SK-N-SH (cell line): ENCODE results near the gene EXOSC2. TPM values are rescaled to one million over a fixed set of nuclear protein-coding genes. Genes with fewer than 3 reads are reported as not detected.

Experiments used
- CHD2 ChIP-seq: fragments of 150-350 bp; IDR thresholded peaks from 2 replicates; pipeline ENCODE4 v1.6.1; 2018; ENCODE audit warnings: low read length; ENCODE audit not compliant: partially characterized antibody
- ELF1 ChIP-seq: IDR thresholded peaks from 2 replicates; pipeline ENCODE4 v1.4.0; 2012
- EP300 ChIP-seq, 2 experiments: IDR thresholded peaks; 2 replicates each; pipeline versions ENCODE4 v1.4.0 to v1.6.1; 2012; ENCODE audit warnings: borderline replicate concordance in 1 of 2, low read depth in 1 of 2, low read length in 1 of 2
- FOXJ3 ChIP-seq: sonication (generic); formaldehyde crosslinking; IDR thresholded peaks from 2 replicates; pipeline ENCODE4 v1.5.1; 2020; ENCODE audit warnings: mild to moderate bottlenecking, missing genetic modification reagents
- FOXM1 ChIP-seq: IDR thresholded peaks from 2 replicates; pipeline ENCODE4 v1.4.0; 2012; ENCODE audit warnings: low read depth, mild to moderate bottlenecking
- NRF1 ChIP-seq: IDR thresholded peaks from 2 replicates; pipeline ENCODE4 v1.6.1; 2012; ENCODE audit warnings: low read depth, mild to moderate bottlenecking, low read length
- RFX5 ChIP-seq: IDR thresholded peaks from 2 replicates; pipeline ENCODE4 v1.6.1; 2012; ENCODE audit warnings: mild to moderate bottlenecking, improper control_type of control experiment, low read length
- RXRA ChIP-seq: IDR thresholded peaks from 2 replicates; pipeline ENCODE4 v1.4.0; 2012; ENCODE audit warnings: low read depth, mild to moderate bottlenecking, borderline replicate concordance
- SMC3 ChIP-seq: IDR thresholded peaks from 2 replicates; pipeline ENCODE4 v1.6.1; 2012; ENCODE audit warnings: low read depth, low read length, improper control_type of control experiment
- TAF1 ChIP-seq: IDR thresholded peaks from 2 replicates; pipeline ENCODE4 v1.6.1; 2012; ENCODE audit warnings: low read depth, mild to moderate bottlenecking, low read length, moderate library complexity, borderline replicate concordance
- TCF12 ChIP-seq: IDR thresholded peaks from 2 replicates; pipeline ENCODE4 v1.4.0; 2012
- TEAD4 ChIP-seq: IDR thresholded peaks from 2 replicates; pipeline ENCODE4 v1.4.0; 2012; ENCODE audit warnings: mild to moderate bottlenecking, borderline replicate concordance; ENCODE audit not compliant: insufficient read depth
- polyA plus RNA-seq, 3 experiments: library from polyadenylated mRNA; depleted of rRNA; stranded (reverse); fragments of >200 nt; gene quantifications; 2 replicates each; pipeline ENCODE4 v1.2.3, GENCODE V29; 2012
- TF ChIP-seq, protein P1 (sequence below): IDR thresholded peaks from 2 replicates; pipeline ENCODE4; 2012
- TF ChIP-seq, protein P2 (sequence below): fragments of 150-350 bp; IDR thresholded peaks from 2 replicates; pipeline ENCODE4 v1.6.1; 2017; ENCODE audit warnings: antibody characterized with exemption, low read length, low read depth, borderline replicate concordance
- TF ChIP-seq, protein P3 (sequence below): IDR thresholded peaks from 2 replicates; pipeline ENCODE4 v1.4.0; 2012; ENCODE audit warnings: low read depth, borderline replicate concordance
- TF ChIP-seq, protein P4 (sequence below): fragments of 150-350 bp; IDR thresholded peaks from 2 replicates; pipeline ENCODE4 v1.6.1; 2016; ENCODE audit warnings: mild to moderate bottlenecking, low read depth, low read length
- TF ChIP-seq, protein P5 (sequence below): fragments of 200-600 bp; sonication (generic); IDR thresholded peaks from 2 replicates; pipeline ENCODE4 v1.6.1; 2017; ENCODE audit warnings: antibody characterized with exemption, mild to moderate bottlenecking, moderate library complexity

The EXOSC2 gene
- polyA plus RNA-seq, 1 of the 3 experiments (the other 2 are of a cell fraction): 28.7 TPM

DNA sequence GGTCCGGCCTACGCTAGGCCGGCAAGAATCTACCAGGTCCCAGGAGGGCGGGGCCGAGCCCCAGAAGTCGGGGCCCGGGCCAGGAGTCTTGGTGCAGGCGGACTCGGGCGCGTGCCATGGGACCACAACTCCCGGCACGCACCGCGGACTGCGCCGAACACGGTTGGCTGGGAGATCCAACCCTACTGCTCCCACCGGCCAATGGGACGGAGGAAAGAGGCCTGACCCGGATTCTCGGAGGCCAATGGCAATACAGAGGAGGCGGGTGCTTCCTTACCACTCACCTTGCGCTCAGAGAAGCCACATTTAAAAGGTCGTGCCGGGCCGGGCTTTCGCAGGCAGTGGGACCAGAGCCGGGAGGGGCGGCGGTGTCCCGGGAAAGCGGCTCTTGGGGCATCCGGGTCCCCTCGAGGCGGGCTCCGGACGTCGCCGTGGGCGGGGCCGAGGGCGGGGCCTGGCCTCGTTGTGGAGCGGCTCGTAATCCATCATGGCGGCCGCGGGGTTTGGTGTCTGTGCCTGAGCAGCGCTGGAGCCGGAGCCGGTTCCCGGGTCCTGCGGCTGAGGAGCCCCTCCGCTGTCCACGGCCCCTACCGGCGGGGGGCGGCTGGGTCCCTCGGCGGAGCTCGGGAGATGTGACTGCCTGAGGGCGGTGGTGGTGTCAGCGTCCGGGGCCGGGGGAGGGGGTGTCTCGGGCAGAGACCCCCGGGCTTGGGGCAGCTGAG lies 19.1 kb downstream of the EXOSC2 start (continued):
- TF ChIP-seq, protein P1, sequence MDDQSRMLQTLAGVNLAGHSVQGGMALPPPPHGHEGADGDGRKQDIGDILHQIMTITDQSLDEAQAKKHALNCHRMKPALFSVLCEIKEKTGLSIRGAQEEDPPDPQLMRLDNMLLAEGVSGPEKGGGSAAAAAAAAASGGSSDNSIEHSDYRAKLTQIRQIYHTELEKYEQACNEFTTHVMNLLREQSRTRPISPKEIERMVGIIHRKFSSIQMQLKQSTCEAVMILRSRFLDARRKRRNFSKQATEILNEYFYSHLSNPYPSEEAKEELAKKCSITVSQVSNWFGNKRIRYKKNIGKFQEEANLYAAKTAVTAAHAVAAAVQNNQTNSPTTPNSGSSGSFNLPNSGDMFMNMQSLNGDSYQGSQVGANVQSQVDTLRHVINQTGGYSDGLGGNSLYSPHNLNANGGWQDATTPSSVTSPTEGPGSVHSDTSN: no peak; the same call in 1 of the 2 replicates
- TF ChIP-seq, protein P2, sequence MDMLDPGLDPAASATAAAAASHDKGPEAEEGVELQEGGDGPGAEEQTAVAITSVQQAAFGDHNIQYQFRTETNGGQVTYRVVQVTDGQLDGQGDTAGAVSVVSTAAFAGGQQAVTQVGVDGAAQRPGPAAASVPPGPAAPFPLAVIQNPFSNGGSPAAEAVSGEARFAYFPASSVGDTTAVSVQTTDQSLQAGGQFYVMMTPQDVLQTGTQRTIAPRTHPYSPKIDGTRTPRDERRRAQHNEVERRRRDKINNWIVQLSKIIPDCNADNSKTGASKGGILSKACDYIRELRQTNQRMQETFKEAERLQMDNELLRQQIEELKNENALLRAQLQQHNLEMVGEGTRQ: no peak
- TF ChIP-seq ELF1 (0 out of 2 replicates have a peak, but pooled peaks have one; percentile 19), FOXJ3 (CRISPR knock-in tag) (no peak), TCF12 (no peak), TEAD4 (no peak), FOXM1 (no peak), CHD2 (peak; percentile 86), NRF1 (no peak; the same call in 1 of the 2 replicates), SMC3 (no peak), RXRA (no peak), TAF1 (peak; percentile 94), EP300 (IDR thresholded peaks at IDR 0.05; ENCODE audit: borderline replicate concordance in 1 of 2, low read depth in 1 of 2, low read length in 1 of 2) (no peak), RFX5 (peak; percentile 47)
- TF ChIP-seq, protein P3, sequence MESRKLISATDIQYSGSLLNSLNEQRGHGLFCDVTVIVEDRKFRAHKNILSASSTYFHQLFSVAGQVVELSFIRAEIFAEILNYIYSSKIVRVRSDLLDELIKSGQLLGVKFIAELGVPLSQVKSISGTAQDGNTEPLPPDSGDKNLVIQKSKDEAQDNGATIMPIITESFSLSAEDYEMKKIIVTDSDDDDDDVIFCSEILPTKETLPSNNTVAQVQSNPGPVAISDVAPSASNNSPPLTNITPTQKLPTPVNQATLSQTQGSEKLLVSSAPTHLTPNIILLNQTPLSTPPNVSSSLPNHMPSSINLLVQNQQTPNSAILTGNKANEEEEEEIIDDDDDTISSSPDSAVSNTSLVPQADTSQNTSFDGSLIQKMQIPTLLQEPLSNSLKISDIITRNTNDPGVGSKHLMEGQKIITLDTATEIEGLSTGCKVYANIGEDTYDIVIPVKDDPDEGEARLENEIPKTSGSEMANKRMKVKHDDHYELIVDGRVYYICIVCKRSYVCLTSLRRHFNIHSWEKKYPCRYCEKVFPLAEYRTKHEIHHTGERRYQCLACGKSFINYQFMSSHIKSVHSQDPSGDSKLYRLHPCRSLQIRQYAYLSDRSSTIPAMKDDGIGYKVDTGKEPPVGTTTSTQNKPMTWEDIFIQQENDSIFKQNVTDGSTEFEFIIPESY: no peak
- TF ChIP-seq, protein P4, sequence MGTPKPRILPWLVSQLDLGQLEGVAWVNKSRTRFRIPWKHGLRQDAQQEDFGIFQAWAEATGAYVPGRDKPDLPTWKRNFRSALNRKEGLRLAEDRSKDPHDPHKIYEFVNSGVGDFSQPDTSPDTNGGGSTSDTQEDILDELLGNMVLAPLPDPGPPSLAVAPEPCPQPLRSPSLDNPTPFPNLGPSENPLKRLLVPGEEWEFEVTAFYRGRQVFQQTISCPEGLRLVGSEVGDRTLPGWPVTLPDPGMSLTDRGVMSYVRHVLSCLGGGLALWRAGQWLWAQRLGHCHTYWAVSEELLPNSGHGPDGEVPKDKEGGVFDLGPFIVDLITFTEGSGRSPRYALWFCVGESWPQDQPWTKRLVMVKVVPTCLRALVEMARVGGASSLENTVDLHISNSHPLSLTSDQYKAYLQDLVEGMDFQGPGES: no peak; the same call in none of the 2 replicates
- TF ChIP-seq, protein P5, sequence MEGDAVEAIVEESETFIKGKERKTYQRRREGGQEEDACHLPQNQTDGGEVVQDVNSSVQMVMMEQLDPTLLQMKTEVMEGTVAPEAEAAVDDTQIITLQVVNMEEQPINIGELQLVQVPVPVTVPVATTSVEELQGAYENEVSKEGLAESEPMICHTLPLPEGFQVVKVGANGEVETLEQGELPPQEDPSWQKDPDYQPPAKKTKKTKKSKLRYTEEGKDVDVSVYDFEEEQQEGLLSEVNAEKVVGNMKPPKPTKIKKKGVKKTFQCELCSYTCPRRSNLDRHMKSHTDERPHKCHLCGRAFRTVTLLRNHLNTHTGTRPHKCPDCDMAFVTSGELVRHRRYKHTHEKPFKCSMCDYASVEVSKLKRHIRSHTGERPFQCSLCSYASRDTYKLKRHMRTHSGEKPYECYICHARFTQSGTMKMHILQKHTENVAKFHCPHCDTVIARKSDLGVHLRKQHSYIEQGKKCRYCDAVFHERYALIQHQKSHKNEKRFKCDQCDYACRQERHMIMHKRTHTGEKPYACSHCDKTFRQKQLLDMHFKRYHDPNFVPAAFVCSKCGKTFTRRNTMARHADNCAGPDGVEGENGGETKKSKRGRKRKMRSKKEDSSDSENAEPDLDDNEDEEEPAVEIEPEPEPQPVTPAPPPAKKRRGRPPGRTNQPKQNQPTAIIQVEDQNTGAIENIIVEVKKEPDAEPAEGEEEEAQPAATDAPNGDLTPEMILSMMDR: no peak
